LNCaP clone FGC (cell line): ENCODE measurements around the gene CMKLR1.

ENCODE experiments used
- DNase-seq: peaks from one replicate; pipeline ENCODE4 v3.0.0-alpha.2; 2011; ENCODE audit warnings: low read depth
- H3K4me3 ChIP-seq: 2 replicates; pipeline ENCODE4 v1.5.1; 2011; ENCODE audit warnings: mild to moderate bottlenecking, low read depth, low read length, control low read depth
- TF ChIP-seq, protein P1 (sequence below): IDR thresholded peaks from 2 replicates; pipeline ENCODE4 v1.5.1; 2012; ENCODE audit warnings: mild to moderate bottlenecking; ENCODE audit not compliant: control insufficient read depth, insufficient read depth; ENCODE audit errors: extremely low read depth

CMKLR1 gene

DNA sequence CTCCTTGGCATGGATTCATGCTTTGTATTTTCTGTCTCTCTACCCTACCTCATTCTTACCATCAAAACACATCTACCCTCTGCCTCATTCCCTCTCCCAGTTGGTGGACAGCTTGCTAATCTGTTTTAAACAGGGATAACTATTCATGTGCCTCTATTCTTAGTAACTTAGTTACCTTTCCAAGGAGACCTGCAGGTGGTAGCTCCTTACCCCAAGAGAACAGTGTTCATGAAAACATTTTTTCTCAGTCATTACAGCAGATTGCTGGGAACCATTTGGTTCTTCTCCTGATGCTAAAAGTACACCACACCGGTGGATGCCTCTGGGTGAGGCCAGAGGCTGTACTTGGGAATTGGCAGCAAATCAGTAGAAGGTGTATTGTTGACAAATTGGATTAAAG is 73.0 kb downstream of the CMKLR1 start:
- DNase-seq = no peak
- TF ChIP-seq, protein P1, sequence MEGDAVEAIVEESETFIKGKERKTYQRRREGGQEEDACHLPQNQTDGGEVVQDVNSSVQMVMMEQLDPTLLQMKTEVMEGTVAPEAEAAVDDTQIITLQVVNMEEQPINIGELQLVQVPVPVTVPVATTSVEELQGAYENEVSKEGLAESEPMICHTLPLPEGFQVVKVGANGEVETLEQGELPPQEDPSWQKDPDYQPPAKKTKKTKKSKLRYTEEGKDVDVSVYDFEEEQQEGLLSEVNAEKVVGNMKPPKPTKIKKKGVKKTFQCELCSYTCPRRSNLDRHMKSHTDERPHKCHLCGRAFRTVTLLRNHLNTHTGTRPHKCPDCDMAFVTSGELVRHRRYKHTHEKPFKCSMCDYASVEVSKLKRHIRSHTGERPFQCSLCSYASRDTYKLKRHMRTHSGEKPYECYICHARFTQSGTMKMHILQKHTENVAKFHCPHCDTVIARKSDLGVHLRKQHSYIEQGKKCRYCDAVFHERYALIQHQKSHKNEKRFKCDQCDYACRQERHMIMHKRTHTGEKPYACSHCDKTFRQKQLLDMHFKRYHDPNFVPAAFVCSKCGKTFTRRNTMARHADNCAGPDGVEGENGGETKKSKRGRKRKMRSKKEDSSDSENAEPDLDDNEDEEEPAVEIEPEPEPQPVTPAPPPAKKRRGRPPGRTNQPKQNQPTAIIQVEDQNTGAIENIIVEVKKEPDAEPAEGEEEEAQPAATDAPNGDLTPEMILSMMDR = no peak
- no peak overlapping the region for H3K4me3 ChIP-seq

DNA sequence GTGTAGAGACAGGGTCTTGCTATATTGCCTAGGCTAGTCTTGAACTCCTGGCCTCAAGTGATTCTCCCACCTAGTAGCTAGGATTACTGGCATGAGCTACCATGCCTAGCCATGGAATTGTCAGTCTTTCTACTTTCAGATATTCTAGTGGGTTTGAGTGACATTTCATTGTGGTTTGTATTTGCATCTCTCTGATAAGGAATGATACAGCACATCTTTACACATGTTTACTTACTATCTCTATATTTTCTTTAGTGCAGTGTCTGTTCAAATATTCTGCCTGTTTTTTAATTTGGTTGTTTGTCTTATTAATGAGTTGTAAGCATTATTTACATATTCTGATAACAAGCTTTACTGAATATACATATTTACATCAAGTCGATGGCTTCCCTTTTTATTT is 73.6 kb downstream of the CMKLR1 start:
- no peak for DNase-seq
- H3K4me3 ChIP-seq = no peak overlapping the region
- TF ChIP-seq, protein P1 = no peak

DNA sequence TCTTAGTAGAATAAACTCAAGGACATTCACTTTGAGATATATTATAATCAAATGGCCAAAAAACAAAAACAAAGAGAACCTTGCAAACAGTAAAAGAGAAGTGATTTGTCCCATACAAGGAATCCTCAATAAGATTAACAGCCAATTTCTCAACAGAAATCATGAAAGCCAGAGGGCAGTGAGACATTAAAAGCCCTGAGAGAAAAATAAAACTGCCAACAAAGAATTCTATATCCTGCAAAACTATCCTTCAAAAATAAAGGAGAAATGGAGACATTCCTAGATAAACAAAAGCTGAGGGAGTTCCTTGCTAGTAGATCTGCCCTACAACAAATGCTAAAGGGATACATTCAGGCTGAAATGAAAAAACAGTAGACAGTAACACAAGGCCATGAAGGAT is 78.1 kb downstream of the CMKLR1 start:
- H3K4me3 ChIP-seq = no peak overlapping the region
- DNase-seq = no peak
- TF ChIP-seq, protein P1 = no peak

DNA sequence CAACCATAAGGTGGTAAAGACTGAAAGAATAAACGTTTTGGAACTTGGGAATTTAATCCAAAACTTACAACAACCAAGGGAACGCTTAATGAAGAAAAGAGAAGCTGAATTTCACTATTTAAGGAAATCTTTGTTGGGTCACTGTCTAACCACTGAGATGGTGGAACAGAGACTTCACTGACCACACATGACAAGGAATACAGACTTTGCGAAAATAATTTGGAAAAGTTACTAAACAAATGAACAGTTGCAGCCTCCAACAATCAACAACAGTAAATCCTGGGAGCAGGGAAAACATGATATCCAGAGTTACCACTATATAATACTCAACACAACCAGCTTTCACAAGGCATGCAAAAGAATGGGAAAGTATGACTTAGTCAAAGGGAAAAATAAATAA is 79.1 kb downstream of the CMKLR1 start:
- no peak overlapping the region for H3K4me3 ChIP-seq
- TF ChIP-seq, protein P1 = no peak

DNA sequence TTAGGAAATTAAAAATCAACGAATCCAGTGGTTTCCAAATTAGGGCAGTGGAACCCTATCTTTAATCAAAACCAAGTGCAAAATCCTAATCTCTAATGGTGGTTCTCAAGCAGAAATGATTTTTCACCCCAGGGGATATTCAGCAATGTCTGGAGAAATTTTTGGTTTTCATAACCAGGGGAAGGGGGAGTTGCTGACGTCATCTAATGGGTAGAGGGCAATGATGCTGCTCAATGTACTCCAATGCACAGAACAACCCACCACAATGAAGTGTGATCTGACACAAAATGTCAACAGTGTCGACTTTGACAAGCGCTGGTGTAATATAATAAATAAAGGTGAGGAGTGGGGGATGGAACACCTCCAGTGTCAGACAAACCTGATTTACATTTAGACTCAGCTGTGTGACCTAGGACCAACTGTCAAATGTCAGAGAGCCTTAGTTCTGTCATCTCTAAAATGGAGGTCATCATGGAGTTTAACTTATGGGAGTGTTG is 81.5 kb downstream of the CMKLR1 start:
- H3K4me3 ChIP-seq = no peak overlapping the region
- TF ChIP-seq, protein P1 = no peak
- DNase-seq = no peak

More for the DNA sequence above, 79.1 kb downstream of the CMKLR1 start:
- DNase-seq = no peak

DNA sequence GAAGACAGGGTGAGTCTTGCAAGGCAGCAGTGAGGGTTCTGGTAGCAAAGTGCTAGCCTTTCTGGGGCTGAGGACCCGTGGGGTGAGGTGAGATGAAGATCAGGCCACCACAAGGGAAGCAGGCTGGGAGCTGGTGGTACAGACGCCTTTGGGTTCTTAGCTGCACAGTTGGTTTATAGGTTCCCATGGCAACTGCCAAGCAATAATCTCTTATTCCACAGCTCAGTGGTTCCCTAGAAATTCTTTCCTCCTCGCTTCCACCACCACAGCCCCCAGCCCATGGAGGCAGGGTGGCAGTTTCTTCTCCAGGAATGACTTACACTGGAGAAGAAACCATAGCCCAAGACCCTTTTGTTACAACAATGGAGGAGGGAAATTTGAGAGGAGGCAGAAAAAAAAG is 82.1 kb downstream of the CMKLR1 start:
- TF ChIP-seq, protein P1 = no peak
- H3K4me3 ChIP-seq = no peak overlapping the region
- DNase-seq = no peak

DNA sequence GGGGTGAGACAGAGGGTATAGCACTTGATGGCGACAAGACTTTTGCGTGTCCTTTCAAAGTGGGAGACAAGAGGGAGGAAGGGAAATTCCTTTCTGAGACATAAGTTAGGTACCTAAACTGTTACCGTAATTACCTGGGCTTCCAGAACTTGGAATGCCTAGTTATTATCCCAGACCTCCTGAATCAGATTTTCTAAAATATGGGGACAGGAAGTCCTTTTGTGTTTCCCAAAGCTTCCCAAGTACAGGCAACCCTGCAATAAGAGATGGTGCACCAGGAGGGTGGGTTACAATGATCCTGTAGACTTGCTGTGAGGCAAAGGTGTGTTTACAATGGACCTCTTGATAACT is 83.9 kb downstream of the CMKLR1 start:
- no peak for DNase-seq
- TF ChIP-seq, protein P1 = no peak
- H3K4me3 ChIP-seq = no peak overlapping the region
